Activated T-helper 2 cell treated with anti-CD3 and anti-CD28 coated beads, Interferon-gamma antibody, Interleukin-2, Interleukin-4, amounts not matched to agents 10 μg/mL and 5 μg/mL and 100 μg/mL, durations not matched to agents 14 hours and 24 hours and 36 hours (primary cell): ENCODE results near the gene H3-3A. TPM values are rescaled to one million over a fixed set of nuclear protein-coding genes. Genes with fewer than 3 reads are reported as not detected.
"Not testable (repeated sequence)": the region's sequence is repeated elsewhere in the genome, so short reads cannot be mapped to it uniquely, and the experiment has no call there.

Experiments
- DNase-seq: peaks from one replicate; pipeline ENCODE4 v3.0.0; 2021; ENCODE audit warnings: low spot score
- H3K27ac Mint-ChIP-seq: one replicate; pipeline ENCODE4 v1.8.0; 2021; ENCODE audit warnings: mixed read lengths
- H3K27me3 Mint-ChIP-seq: one replicate; pipeline ENCODE4 v1.8.0; 2021; ENCODE audit warnings: low read depth, mixed read lengths
- H3K36me3 Mint-ChIP-seq: one replicate; pipeline ENCODE4 v1.8.0; 2021; ENCODE audit warnings: low read depth, mixed read lengths
- H3K4me1 Mint-ChIP-seq: one replicate; pipeline ENCODE4 v1.8.0; 2021; ENCODE audit warnings: low read depth, mixed read lengths
- H3K4me3 Mint-ChIP-seq: one replicate; pipeline ENCODE4 v1.8.0; 2021; ENCODE audit warnings: low read depth, mild to moderate bottlenecking, moderate library complexity, mixed read lengths
- H3K9me3 Mint-ChIP-seq: one replicate; pipeline ENCODE4 v1.8.0; 2021; ENCODE audit warnings: mixed read lengths
- intact Hi-C: fragments of 100-400 bp; cut with micrococcal nuclease; formaldehyde crosslinking; loops from one replicate; pipeline ENCODE4 v1.15.1; 2023
- total RNA-seq: library from RNA; stranded (reverse); gene quantifications from 2 replicates; pipeline ENCODE4 v1.2.3, GENCODE V29; 2022

H3-3A gene
- total RNA-seq, 1 donor from 2014 or later = 443 TPM

- H3K36me3 Mint-ChIP-seq = peaks cover 34% of the 10 kb centered on the region
- no peak for DNase-seq
- intact Hi-C loops = no loop called here
- H3K4me3 Mint-ChIP-seq = no peak overlapping the region
- H3K9me3 Mint-ChIP-seq = no peaks in the 10 kb centered on the region
- peaks cover 3% of the 10 kb centered on the region for H3K27me3 Mint-ChIP-seq
- H3K27ac Mint-ChIP-seq = no peak overlapping the region
- H3K4me1 Mint-ChIP-seq = no peaks in the 10 kb centered on the region
Measured at GRCh38 chr1:226076378-226076777, 13.9 kb downstream of the H3-3A start.

DNA sequence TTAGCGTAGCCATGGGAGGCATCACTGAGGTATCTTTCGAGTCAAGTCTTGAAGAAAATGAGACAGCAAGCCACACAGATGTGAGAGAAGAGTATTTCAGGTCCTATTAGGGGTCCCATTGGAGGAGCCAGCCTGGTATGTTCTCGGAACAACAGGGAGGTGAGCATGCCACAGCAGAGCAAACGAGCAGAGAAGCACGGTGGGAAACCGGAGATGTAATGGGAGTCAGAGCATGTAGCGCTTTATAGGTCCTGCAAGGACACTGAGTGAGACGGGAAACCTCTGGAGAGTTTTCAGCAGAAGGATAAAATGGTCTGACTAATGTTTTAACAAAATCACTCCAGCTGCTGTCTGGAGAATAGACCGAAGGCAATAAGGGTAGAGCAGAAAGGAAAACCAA lies 15.9 kb downstream of the H3-3A start:
- Mint-ChIP-seq H3K4me3 (no peak overlapping the region), H3K27ac (no peak overlapping the region), H3K9me3 (no peaks in the 10 kb centered on the region), H3K4me1 (peaks cover 6% of the 10 kb centered on the region), H3K27me3 (peaks cover 3% of the 10 kb centered on the region), H3K36me3 (peaks cover 17% of the 10 kb centered on the region)
- intact Hi-C loops = no loop called here
- DNase-seq = no peak

DNA sequence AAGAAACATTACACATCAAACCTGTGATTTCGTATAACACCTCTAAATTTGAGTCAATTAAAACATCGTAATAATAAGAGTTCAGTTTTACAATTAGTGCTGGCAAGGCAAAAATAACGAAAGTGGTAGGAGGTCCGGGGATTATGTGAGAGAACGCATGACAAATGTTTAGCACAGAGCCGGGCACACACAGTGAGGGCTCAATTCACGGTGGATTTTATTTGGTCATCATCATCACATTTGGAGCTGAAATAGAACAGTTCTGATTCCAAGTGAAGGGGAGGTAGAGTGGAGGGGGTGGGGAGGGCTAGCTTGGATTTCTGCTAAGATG lies 20.0 kb downstream of the H3-3A start:
- peaks cover 6% of the 10 kb centered on the region for H3K4me1 Mint-ChIP-seq
- no peak overlapping the region for H3K27ac Mint-ChIP-seq
- DNase-seq = no peak
- H3K4me3 Mint-ChIP-seq = peak overlapping the region; percentile 72
- no peaks in the 10 kb centered on the region for H3K9me3 Mint-ChIP-seq
- peaks cover 3% of the 10 kb centered on the region for H3K27me3 Mint-ChIP-seq
- H3K36me3 Mint-ChIP-seq = no peaks in the 10 kb centered on the region
- intact Hi-C loops = loop anchor here (2.0 kb wide), 1 partner anchor 18 kb away; no protein-coding TSS in a partner anchor

- intact Hi-C loops = loop anchor here (1.0 to 2.0 kb wide), 2 partner anchors 18 to 39 kb away; no protein-coding TSS in a partner anchor
- Mint-ChIP-seq H3K27ac (no peak overlapping the region), H3K9me3 (no peaks in the 10 kb centered on the region), H3K36me3 (no peaks in the 10 kb centered on the region), H3K27me3 (peaks cover 3% of the 10 kb centered on the region), H3K4me3 (peak overlapping the region; percentile 84), H3K4me1 (peaks cover 6% of the 10 kb centered on the region)
- DNase-seq = no peak
Measured at GRCh38 chr1:226082959-226083301, 20.4 kb downstream of the H3-3A start.

GRCh38 chr1:226083302-226084101 lies 21.0 kb downstream of the H3-3A start:
- H3K27me3 Mint-ChIP-seq = peaks cover 3% of the 10 kb centered on the region
- no peaks in the 10 kb centered on the region for H3K36me3 Mint-ChIP-seq
- H3K4me1 Mint-ChIP-seq = peaks cover 6% of the 10 kb centered on the region
- H3K27ac Mint-ChIP-seq = peak overlapping the region; percentile 70
- peak; percentile 90 for DNase-seq
- intact Hi-C loops = loop anchor here (1.0 to 2.0 kb wide), 2 partner anchors 19 to 39 kb away; no protein-coding TSS in a partner anchor
- peak overlapping the region; percentile 84 for H3K4me3 Mint-ChIP-seq
- H3K9me3 Mint-ChIP-seq = no peaks in the 10 kb centered on the region

DNA sequence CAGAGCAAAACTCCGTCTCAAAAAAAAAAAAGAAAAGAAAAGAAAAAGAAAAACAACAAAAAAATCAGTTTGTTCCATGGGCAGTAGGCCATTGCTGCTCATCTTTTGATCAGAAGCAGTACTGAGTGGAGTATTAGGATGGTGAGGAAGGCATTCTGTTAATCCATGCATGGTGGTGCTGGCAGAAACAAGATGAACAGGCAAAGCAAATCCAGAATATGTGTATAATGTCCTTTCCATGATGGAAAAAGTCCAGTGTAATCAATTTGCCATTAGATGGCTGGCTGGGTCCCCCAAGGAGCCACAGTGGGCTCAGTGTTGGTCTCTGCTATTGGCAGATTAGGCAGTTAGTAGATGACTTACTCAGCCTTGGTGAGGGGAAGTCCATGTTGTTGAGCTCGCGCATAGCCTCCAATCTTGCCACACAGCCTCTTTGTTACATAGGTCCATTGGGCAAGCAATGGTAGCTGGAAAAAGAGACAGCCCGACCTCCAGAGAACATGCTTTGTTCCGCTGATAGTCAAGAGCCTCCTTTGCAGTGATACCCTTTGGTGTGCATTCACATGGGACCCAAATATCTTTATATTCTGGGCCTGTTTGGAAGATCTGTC lies 23.3 kb downstream of the H3-3A start:
- Mint-ChIP-seq H3K36me3 (no peaks in the 10 kb centered on the region), H3K9me3 (no peaks in the 10 kb centered on the region), H3K27me3 (peaks cover 12% of the 10 kb centered on the region), H3K27ac (no peak overlapping the region), H3K4me3 (no peak overlapping the region), H3K4me1 (peaks cover 6% of the 10 kb centered on the region)
- intact Hi-C loops = no loop called here
- DNase-seq = no peak

GRCh38 chr1:226086776-226087175 lies 24.3 kb downstream of the H3-3A start:
- Mint-ChIP-seq H3K4me3 (no peak overlapping the region), H3K27ac (no peak overlapping the region), H3K36me3 (no peaks in the 10 kb centered on the region), H3K4me1 (peaks cover 6% of the 10 kb centered on the region), H3K27me3 (peaks cover 10% of the 10 kb centered on the region), H3K9me3 (no peaks in the 10 kb centered on the region)
- intact Hi-C loops = no loop called here
- DNase-seq = no peak

DNA sequence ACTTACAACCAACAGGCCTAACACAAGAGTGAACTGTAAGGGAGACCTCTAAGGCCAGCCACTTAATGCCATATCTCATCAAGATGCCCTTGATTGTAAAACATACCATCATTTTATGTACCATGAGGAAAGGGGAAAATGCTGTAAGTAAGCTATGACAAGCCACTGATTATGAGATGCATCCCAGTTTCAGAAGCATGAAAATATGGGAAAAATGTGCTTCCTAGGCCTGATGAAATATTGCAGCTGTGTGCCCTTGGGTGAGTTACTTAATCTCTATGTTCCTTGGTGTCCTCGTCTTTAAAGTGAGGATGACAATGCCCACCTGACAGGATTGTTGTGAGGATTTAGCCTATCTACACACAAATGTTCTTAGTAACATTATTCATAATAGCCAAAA lies 28.9 kb downstream of the H3-3A start:
- Mint-ChIP-seq H3K27me3 (peaks cover 18% of the 10 kb centered on the region), H3K4me1 (no peaks in the 10 kb centered on the region), H3K9me3 (no peaks in the 10 kb centered on the region), H3K4me3 (no peak overlapping the region), H3K36me3 (no peaks in the 10 kb centered on the region), H3K27ac (no peak overlapping the region)
- DNase-seq = no peak
- intact Hi-C loops = no loop called here

GRCh38 chr1:226092048-226092820 lies 29.7 kb downstream of the H3-3A start:
- H3K36me3 Mint-ChIP-seq, H3K4me1 Mint-ChIP-seq, H3K9me3 Mint-ChIP-seq, H3K27ac Mint-ChIP-seq, H3K4me3 Mint-ChIP-seq, intact Hi-C loops, DNase-seq: not testable (repeated sequence)
- H3K27me3 Mint-ChIP-seq = peaks cover 20% of the 10 kb centered on the region

- Mint-ChIP-seq H3K9me3 (no peaks in the 10 kb centered on the region), H3K4me1 (no peaks in the 10 kb centered on the region), H3K27me3 (peaks cover 21% of the 10 kb centered on the region), H3K4me3 (no peak overlapping the region), H3K36me3 (no peaks in the 10 kb centered on the region), H3K27ac (no peak overlapping the region)
- DNase-seq = no peak
- intact Hi-C loops = no loop called here
Measured at GRCh38 chr1:226092965-226093364, 30.4 kb downstream of the H3-3A start.

- intact Hi-C loops = no loop called here
- Mint-ChIP-seq H3K4me3 (no peak overlapping the region), H3K27me3 (peaks cover 21% of the 10 kb centered on the region), H3K4me1 (no peaks in the 10 kb centered on the region), H3K27ac (no peak overlapping the region), H3K36me3 (no peaks in the 10 kb centered on the region), H3K9me3 (no peaks in the 10 kb centered on the region)
- no peak for DNase-seq
Measured at GRCh38 chr1:226093621-226094020, 31.1 kb downstream of the H3-3A start.

- Mint-ChIP-seq H3K36me3 (no peaks in the 10 kb centered on the region), H3K4me3 (no peak overlapping the region), H3K9me3 (no peaks in the 10 kb centered on the region), H3K4me1 (no peaks in the 10 kb centered on the region), H3K27ac (no peak overlapping the region), H3K27me3 (peaks cover 19% of the 10 kb centered on the region)
- DNase-seq = no peak
- intact Hi-C loops = no loop called here
Measured at GRCh38 chr1:226094451-226094850, 31.9 kb downstream of the H3-3A start.

- peaks cover 5% of the 10 kb centered on the region for H3K4me1 Mint-ChIP-seq
- no peak for DNase-seq
- no peaks in the 10 kb centered on the region for H3K9me3 Mint-ChIP-seq
- H3K27me3 Mint-ChIP-seq = peaks cover 15% of the 10 kb centered on the region
- no peak overlapping the region for H3K4me3 Mint-ChIP-seq
- H3K27ac Mint-ChIP-seq = no peak overlapping the region
- intact Hi-C loops = no loop called here
- no peaks in the 10 kb centered on the region for H3K36me3 Mint-ChIP-seq
Measured at GRCh38 chr1:226095286-226095685, 32.8 kb downstream of the H3-3A start.
